Astrocyte (in vitro differentiated cells and primary cell): ENCODE measurements around the gene NDUFS2.

Source experiments
- EZH2 ChIP-seq: IDR thresholded peaks from 2 replicates; pipeline ENCODE4 v1.6.1; 2012; ENCODE audit warnings: mild to moderate bottlenecking, low read length, inconsistent platforms; ENCODE audit not compliant: insufficient read depth
- TF ChIP-seq, protein P1 (sequence below): IDR thresholded peaks from 2 replicates; pipeline ENCODE4 v1.5.1; 2011; ENCODE audit warnings: low read depth, mild to moderate bottlenecking, inconsistent platforms, low read length, moderate library complexity; ENCODE audit not compliant: insufficient read depth

DNA sequence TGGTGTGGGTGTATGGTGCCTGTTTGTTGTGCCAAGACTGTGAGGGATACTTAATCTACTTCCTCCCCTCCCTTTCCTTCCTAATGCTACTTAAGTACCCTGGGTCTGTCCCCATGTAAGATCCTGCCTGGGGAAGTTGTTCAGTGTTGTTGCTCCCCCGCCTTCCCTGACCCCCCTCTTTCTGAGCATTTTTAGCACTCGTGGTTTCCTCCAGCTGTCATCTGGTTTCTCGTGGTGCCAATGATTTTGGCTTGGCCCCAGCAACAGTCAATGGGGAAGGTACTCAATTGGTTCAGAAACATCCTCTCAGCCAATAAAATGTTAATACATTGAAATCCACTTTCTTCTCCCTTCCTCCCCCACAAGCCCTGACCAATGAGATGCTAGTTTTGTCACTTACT, 16.9 kb upstream of the NDUFS2 start:
- TF ChIP-seq, protein P1, sequence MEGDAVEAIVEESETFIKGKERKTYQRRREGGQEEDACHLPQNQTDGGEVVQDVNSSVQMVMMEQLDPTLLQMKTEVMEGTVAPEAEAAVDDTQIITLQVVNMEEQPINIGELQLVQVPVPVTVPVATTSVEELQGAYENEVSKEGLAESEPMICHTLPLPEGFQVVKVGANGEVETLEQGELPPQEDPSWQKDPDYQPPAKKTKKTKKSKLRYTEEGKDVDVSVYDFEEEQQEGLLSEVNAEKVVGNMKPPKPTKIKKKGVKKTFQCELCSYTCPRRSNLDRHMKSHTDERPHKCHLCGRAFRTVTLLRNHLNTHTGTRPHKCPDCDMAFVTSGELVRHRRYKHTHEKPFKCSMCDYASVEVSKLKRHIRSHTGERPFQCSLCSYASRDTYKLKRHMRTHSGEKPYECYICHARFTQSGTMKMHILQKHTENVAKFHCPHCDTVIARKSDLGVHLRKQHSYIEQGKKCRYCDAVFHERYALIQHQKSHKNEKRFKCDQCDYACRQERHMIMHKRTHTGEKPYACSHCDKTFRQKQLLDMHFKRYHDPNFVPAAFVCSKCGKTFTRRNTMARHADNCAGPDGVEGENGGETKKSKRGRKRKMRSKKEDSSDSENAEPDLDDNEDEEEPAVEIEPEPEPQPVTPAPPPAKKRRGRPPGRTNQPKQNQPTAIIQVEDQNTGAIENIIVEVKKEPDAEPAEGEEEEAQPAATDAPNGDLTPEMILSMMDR: no peak
- no peak for TF ChIP-seq EZH2
